Neural cell (in vitro differentiated cells): ENCODE results near the gene SMIM21. TPM values are rescaled to one million over a fixed set of nuclear protein-coding genes. Genes with fewer than 3 reads are reported as not detected.

Source experiments
- H2AFZ ChIP-seq: fragments of 200-600, 300-800 bp; sonication (generic), shearing (Covaris generic); 2 replicates; pipeline ENCODE4 v1.6.0; 2014; ENCODE audit warnings: low read depth, mild to moderate bottlenecking, antibody characterized with exemption, low read length, moderate library complexity
- H3F3A ChIP-seq: fragments of 200-600 bp; shearing (Covaris generic); 2 replicates; pipeline ENCODE4 v1.6.1; 2016; ENCODE audit warnings: mild to moderate bottlenecking, moderate library complexity, mixed read lengths, antibody characterized with exemption, low read length; ENCODE audit not compliant: insufficient read depth, poor library complexity, severe bottlenecking
- H3K27ac ChIP-seq: fragments of 200-600, 300-800 bp; sonication (generic), shearing (Covaris generic); 2 replicates; pipeline ENCODE4 v1.5.1; 2014; ENCODE audit warnings: mild to moderate bottlenecking, low read length, moderate library complexity
- H3K27me3 ChIP-seq: fragments of 300-800, 200-600 bp; sonication (generic), shearing (Covaris generic); 2 replicates; pipeline ENCODE4 v1.6.0; 2014; ENCODE audit warnings: mild to moderate bottlenecking, low read depth, low read length, moderate library complexity; ENCODE audit not compliant: insufficient read depth
- H3K36me3 ChIP-seq: fragments of 300-800, 200-600 bp; sonication (generic), shearing (Covaris generic); 2 replicates; pipeline ENCODE4 v1.5.1; 2014; ENCODE audit warnings: mild to moderate bottlenecking, antibody characterized with exemption, low read length, moderate library complexity; ENCODE audit not compliant: insufficient read depth
- H3K4me2 ChIP-seq: fragments of 300-800, 200-600 bp; sonication (generic), shearing (Covaris generic); 2 replicates; pipeline ENCODE4 v1.6.0; 2014; ENCODE audit warnings: mild to moderate bottlenecking, low read length
- H3K4me3 ChIP-seq: fragments of 300-800, 200-600 bp; sonication (generic), shearing (Covaris generic); 2 replicates; pipeline ENCODE4 v1.5.1; 2014; ENCODE audit warnings: mild to moderate bottlenecking, low read length, moderate library complexity
- H3K79me2 ChIP-seq: fragments of 200-600 bp; shearing (Covaris generic); replicated peaks from 2 replicates; pipeline ENCODE4 v1.6.0; 2014; ENCODE audit warnings: mild to moderate bottlenecking, low read length, moderate library complexity; ENCODE audit not compliant: insufficient read depth
- H3K9ac ChIP-seq: fragments of 300-800, 200-600 bp; sonication (generic), shearing (Covaris generic); 2 replicates; pipeline ENCODE4 v1.6.1; 2016; ENCODE audit warnings: mild to moderate bottlenecking, low read length, mixed read lengths
- H3K9me2 ChIP-seq: fragments of 200-600 bp; shearing (Covaris generic); 2 replicates; pipeline ENCODE4 v1.6.1; 2016; ENCODE audit warnings: mild to moderate bottlenecking, low read length, mixed read lengths; ENCODE audit not compliant: insufficient read depth
- H3K9me3 ChIP-seq: fragments of 200-600, 300-800 bp; sonication (generic), shearing (Covaris generic); 2 replicates; pipeline ENCODE4 v1.6.1; 2016; ENCODE audit warnings: mild to moderate bottlenecking, mixed run types, low read length, moderate library complexity, mixed read lengths
- H4K20me1 ChIP-seq: fragments of 200-600 bp; shearing (Covaris generic); 2 replicates; pipeline ENCODE4 v1.6.1; 2016; ENCODE audit warnings: mild to moderate bottlenecking, mixed run types; ENCODE audit not compliant: insufficient read depth
- CTCF ChIP-seq: fragments of 450-650 bp; IDR thresholded peaks from 2 replicates; pipeline ENCODE4 v1.5.1; 2014; ENCODE audit warnings: antibody characterized with exemption, mild to moderate bottlenecking, moderate library complexity; ENCODE audit not compliant: poor library complexity, severe bottlenecking
- EP300 ChIP-seq: fragments of 450-650 bp; conservative IDR thresholded peaks from 2 replicates; pipeline ENCODE4 v1.6.1; 2014; ENCODE audit warnings: antibody characterized with exemption, mild to moderate bottlenecking, moderate library complexity; ENCODE audit not compliant: poor library complexity, severe bottlenecking
- EZH2 ChIP-seq: fragments of 200-600, 300-800 bp; shearing (Covaris generic), sonication (generic); IDR thresholded peaks from 2 replicates; pipeline ENCODE4 v1.6.1; 2014; ENCODE audit warnings: antibody characterized with exemption, low read length, borderline replicate concordance, mild to moderate bottlenecking; ENCODE audit not compliant: insufficient read depth, poor library complexity, severe bottlenecking
- MXI1 ChIP-seq: fragments of 450-650 bp; conservative IDR thresholded peaks from 2 replicates; pipeline ENCODE4 v1.6.1; 2014; ENCODE audit warnings: antibody characterized with exemption, mild to moderate bottlenecking; ENCODE audit not compliant: poor library complexity, severe bottlenecking
- POLR2AphosphoS5 ChIP-seq: IDR thresholded peaks from 2 replicates; pipeline ENCODE4 v1.6.1; 2012
- RAD21 ChIP-seq: fragments of 450-650 bp; conservative IDR thresholded peaks from 2 replicates; pipeline ENCODE4 v1.6.1; 2014; ENCODE audit warnings: antibody characterized with exemption, mild to moderate bottlenecking, moderate library complexity
- SMC3 ChIP-seq: fragments of 450-650 bp; conservative IDR thresholded peaks from 2 replicates; pipeline ENCODE4 v1.6.1; 2014; ENCODE audit warnings: antibody characterized with exemption, mild to moderate bottlenecking, moderate library complexity; ENCODE audit not compliant: poor library complexity
- TAF1 ChIP-seq: IDR thresholded peaks from 2 replicates; pipeline ENCODE4 v1.6.1; 2012; ENCODE audit warnings: low read depth
- polyA plus RNA-seq: library from polyadenylated mRNA; depleted of rRNA; stranded (reverse); fragments of >200 nt; gene quantifications from 2 replicates; pipeline ENCODE4 v1.2.3, GENCODE V29; 2014
- TF ChIP-seq, protein P1 (sequence below): IDR thresholded peaks from 2 replicates; pipeline ENCODE4 v1.6.1; 2012; ENCODE audit warnings: borderline replicate concordance

The SMIM21 gene
- polyA plus RNA-seq, 1 donor from 2014 or later = not detected

DNA sequence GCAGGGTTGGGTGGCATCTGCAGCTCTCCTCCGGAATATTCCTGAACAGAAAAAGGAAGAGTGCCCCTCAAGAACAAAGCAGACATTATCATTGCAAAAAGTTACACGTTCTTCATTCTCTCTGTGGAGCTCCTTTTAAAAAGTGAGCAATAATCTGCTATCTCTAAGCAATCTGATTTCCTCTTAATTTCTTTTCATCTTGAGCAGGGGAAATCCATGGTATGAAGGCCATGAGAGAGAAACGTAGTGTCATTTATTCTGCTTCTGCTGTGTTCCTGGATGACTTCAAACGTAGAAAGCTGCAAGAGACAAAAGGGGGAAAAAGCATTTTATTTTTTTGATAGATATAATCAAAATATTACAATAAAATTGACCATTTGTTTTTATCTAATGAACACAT lies 16.9 kb downstream of the SMIM21 start:
- peaks cover 19% of the 10 kb centered on the region for H3K27me3 ChIP-seq
- no peaks in the 10 kb centered on the region for H3F3A ChIP-seq
- no peak overlapping the region for H3K4me3 ChIP-seq
- H2AFZ ChIP-seq = no peak overlapping the region
- no peak overlapping the region for H3K9ac ChIP-seq
- H3K27ac ChIP-seq = no peak overlapping the region
- no peak overlapping the region for H3K4me2 ChIP-seq
- H3K79me2 ChIP-seq = no peaks in the 10 kb centered on the region
- TF ChIP-seq EP300 (no peak), SMC3 (no peak), MXI1 (no peak), CTCF (no peak), TAF1 (no peak), RAD21 (no peak)
- TF ChIP-seq, protein P1, sequence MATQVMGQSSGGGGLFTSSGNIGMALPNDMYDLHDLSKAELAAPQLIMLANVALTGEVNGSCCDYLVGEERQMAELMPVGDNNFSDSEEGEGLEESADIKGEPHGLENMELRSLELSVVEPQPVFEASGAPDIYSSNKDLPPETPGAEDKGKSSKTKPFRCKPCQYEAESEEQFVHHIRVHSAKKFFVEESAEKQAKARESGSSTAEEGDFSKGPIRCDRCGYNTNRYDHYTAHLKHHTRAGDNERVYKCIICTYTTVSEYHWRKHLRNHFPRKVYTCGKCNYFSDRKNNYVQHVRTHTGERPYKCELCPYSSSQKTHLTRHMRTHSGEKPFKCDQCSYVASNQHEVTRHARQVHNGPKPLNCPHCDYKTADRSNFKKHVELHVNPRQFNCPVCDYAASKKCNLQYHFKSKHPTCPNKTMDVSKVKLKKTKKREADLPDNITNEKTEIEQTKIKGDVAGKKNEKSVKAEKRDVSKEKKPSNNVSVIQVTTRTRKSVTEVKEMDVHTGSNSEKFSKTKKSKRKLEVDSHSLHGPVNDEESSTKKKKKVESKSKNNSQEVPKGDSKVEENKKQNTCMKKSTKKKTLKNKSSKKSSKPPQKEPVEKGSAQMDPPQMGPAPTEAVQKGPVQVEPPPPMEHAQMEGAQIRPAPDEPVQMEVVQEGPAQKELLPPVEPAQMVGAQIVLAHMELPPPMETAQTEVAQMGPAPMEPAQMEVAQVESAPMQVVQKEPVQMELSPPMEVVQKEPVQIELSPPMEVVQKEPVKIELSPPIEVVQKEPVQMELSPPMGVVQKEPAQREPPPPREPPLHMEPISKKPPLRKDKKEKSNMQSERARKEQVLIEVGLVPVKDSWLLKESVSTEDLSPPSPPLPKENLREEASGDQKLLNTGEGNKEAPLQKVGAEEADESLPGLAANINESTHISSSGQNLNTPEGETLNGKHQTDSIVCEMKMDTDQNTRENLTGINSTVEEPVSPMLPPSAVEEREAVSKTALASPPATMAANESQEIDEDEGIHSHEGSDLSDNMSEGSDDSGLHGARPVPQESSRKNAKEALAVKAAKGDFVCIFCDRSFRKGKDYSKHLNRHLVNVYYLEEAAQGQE = no peak
- H3K9me3 ChIP-seq = no peaks in the 10 kb centered on the region
- H3K36me3 ChIP-seq = no peaks in the 10 kb centered on the region
- H3K9me2 ChIP-seq = no peaks in the 10 kb centered on the region
- H4K20me1 ChIP-seq = no peaks in the 10 kb centered on the region

DNA sequence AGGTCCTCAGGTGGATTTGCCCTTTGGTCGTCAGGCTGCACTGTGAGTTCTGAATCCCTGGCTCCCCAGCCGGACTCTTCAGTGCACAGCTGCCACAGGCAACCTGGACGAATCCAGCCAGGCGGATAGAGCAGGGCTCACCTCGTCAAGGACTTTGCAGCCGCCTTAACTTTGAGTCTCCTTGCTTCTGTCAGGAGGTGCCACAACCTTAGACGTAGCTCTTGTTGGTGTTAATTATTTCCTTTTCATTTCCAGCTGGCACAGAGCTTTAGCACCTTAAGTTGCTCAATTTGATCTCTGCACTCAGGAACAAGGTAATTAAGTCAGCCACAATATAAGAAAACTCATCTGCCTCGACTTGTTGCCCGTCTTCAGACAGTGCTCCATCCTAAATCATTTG lies 17.7 kb downstream of the SMIM21 start:
- Histone ChIP-seq H3K4me3 (no peak overlapping the region), H3K27me3 (peaks cover 19% of the 10 kb centered on the region), H3K36me3 (no peaks in the 10 kb centered on the region), H3K4me2 (no peak overlapping the region), H3K9me2 (no peaks in the 10 kb centered on the region), H3K27ac (no peak overlapping the region), H2AFZ (no peak overlapping the region), H3K9ac (no peak overlapping the region), H3K79me2 (no peaks in the 10 kb centered on the region), H3K9me3 (no peaks in the 10 kb centered on the region), H4K20me1 (no peaks in the 10 kb centered on the region), H3F3A (no peaks in the 10 kb centered on the region)
- TF ChIP-seq RAD21 (no peak), EZH2 (no peak), POLR2AphosphoS5 (no peak), MXI1 (no peak), CTCF (no peak), EP300 (no peak), TAF1 (no peak), SMC3 (no peak)
- TF ChIP-seq, protein P1 = no peak
